HG03139 (cell line): ENCODE measurements around the gene PDE9A.

Experiments used
- ATAC-seq: cut with Tn5 transposase; IDR thresholded peaks from one replicate; pipeline ENCODE4 v1.9.1; 2021; ENCODE audit not compliant: unreplicated experiment

The PDE9A gene

DNA sequence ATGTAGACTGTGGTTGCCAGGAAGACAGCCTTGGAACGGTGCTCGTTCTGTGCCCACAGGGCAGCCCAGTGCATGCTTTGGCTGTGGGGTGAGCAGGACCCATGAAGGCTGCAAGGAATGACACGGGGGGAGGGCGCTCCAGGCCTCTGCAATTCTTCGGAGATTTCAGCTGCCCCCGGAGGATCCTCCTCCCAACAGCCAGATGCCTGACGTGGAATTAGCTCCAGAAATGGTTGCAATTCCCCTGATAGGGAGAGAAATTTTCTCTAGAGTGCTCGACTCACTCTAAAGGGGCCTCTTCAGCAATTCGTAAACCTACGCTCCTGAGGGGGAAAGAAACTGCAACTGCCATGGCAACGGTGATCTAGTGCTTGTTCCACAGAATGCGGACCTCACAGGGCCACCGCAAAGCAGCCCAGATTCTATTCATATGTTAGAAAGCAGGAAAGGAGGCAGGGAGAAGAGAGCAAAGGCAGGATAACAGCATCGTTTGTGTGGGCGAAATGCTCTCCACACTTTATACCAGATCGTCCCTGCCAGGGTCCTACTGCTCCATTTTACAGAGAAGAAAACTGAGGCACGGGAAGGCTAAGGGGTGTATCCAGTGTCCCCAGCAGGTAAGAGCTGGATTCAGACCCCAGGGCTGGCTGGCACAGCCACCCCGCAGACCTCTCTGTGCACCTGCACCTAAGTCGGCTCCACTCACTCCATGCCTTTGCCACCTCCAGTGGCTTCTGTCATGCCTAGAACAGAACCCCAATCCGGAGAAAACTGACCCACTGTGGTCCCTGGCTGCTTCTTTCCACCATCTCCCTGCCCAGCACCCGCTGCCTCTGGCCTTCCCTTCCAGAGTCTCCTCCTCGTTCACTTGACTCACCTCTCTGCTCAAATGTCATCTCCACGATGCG, 11.9 kb upstream of the PDE9A start:
- no peak for ATAC-seq

- ATAC-seq = no peak
Observed at GRCh38 chr21:42642219-42642745, 11.1 kb upstream of the PDE9A start.

- ATAC-seq = no peak
Observed at GRCh38 chr21:42644223-42645208, 8.9 kb upstream of the PDE9A start.

- ATAC-seq = no peak
Observed at GRCh38 chr21:42645211-42646075, 8.0 kb upstream of the PDE9A start.

- ATAC-seq = no peak
Observed at GRCh38 chr21:42646076-42646825, 7.2 kb upstream of the PDE9A start.

GRCh38 chr21:42646836-42647235, 6.6 kb upstream of the PDE9A start:
- no peak for ATAC-seq

- ATAC-seq = no peak
Observed at GRCh38 chr21:42648606-42649005, 4.8 kb upstream of the PDE9A start.

DNA sequence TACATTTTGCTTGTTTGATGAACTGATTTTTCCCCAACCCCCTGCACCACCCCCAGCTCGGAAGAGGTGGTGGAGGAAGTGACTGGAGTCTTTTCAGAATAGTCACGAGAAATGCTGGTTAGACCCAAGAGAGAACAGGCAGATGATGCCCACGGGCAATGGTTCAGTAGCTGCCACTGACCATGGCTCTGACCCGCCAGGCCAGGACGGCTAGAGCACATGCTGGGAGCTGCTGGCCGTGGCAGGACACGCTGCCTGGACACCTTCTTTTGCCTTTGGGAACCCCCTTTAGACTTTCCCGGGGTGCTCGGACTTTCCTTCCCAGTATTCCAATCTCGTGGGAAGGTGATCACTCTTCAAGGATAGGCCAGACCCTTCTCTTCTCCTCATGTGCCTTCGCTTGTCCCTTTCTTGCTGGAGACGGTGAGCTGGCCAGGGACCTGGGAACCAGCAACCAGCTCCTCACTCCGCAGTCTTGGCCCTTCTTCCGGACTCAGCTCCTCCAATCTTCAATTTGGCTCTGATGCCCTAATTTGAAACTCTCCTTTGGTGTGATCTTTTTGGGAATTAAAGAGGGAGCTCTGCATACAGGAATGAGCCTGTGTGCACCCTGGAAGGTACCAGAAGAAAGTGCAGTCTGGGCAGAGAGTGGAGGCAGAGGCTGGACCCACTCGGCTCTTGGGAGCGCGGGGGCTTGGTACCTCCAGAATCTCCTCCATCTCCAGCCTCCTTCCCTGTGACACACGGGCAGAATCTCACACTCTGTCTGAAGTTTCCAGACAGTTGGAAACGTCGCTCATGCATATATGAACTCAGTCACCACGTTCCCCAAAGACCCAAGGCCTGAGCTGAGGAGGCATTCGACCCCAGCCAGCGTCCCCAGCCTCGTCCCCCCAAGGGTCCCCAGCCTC, 4.0 kb upstream of the PDE9A start:
- ATAC-seq = no peak

- ATAC-seq = no peak
Observed at GRCh38 chr21:42650033-42650370, 3.4 kb upstream of the PDE9A start.

DNA sequence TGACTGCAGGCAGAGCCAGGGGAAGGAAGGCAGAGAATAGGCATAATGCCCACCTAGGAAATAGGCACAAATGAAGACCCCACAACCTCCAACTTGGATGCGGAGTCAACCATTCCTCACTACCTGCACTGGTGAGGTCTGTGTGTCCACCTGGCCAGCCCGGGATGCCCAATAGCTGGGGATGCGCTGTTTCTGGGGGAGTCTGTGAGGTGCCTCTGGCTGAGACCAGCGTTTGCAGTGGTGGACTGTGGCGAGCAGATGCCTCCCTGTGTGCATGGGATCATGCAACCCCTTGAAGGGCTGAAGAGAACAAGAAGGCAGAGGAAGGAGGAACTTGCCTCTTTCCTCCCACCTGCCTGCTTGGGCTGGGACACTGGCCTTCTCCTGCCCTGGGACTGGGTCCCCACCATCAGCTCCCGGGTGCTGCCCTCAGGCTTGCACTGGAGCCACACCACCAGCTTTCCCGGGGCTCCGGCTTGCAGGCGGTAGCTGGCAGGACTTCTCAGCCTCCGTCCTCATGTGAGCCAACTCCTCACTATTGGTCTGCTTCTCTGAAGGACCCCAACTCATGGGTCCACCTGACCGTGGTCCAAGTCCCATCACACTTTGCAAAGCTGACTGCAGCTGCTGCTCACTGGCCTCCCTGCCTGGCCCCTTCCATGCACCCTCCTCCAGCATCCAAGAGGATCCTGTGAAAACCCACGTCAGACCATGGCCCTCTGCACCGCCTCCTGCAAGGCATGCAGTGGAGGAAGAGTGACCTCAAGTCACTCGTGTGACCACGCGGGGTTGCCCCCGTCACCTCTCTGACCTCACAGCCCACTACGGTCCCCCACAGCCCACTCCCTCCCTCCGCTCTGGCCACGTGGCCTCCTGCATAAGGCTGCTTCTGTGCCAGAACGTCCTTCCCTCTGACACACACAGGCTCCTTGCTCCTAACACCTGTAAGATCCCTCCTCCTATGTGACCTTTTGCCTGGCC, 2.7 kb upstream of the PDE9A start:
- no peak for ATAC-seq

DNA sequence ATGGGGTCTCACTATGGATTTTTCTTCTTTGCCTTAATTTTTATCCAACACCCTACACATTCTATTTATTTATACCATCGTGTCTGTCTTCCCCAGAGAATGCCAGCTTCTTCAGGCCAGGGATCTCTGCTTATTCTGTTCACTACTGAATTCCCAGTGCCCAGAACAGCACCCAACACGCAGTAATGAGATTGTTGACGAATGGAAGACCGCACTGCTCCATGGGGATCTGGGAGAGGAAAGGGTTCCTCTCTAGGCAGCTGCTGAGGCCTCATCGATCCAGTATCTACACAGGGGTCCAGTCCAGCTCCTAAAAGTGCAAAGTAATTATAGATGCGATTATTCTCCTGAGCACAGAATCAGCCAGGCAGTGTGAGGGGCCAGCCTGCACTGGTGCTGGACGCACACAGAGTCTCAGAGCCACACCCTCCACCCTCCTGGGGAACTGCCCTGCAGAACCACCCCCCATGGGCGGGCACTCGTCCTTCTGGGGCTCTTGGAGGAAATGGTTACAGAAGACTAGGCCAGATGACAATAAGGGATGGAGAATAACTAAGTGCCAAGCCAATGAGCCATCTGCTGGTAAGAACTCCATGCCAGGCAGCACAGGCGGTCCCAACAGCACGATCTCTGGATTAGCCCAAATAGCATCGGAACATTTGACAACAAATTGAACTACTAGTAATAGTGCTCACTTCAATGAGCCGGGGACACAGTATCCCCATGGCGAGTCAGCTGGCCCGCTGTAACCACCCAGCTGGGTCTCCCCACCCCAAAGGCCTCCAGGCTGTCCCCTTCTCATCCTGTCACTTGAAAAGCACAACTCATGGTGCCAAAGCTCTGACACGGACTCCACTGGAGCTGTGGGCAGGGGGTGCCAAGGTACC, 1.7 kb upstream of the PDE9A start:
- ATAC-seq = no peak

GRCh38 chr21:42652527-42653230, 742 bp upstream of the PDE9A start:
- no peak for ATAC-seq

- ATAC-seq = no peak
Observed at GRCh38 chr21:42654179-42654912, 925 bp downstream of the PDE9A start.

DNA sequence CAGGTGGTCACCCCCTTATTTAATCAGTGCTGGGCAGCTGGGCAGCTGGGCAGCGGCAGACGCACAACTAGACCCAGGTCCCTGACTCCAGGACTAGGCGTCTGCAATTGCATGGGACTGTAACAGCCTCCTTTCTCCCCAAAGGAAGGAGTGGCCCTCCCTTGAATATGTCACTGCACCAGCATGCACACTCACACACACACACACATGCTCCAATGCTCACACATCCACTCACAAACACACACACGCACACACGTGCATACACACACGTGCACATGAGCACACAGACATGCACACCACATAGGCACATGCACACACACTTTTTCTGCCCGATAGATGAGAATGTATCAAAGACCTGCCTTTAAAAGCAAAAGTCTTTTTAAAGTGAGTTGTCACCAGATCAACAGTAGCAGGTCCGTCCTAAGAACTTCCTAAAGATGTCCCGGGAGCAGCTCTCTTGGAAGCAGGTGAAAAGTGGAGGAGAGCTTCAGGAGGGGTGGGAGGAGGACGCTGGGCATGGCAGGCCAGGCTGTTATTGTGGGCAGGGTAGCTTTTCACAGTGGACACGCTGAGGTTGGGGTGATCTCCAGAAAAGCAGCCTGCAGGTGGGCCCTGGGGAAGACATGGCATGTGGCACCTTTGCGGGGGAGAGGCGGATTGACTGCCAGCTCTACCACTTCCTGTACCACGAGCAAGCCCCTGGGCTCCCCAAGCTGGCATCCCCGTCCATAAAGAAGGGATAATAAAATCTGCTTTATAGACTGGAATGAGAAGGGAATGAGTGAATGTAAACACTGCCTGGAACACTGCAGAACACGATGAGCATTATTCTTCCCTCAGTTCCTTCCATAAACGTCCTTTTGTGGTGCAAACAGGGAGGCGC, 1.7 kb downstream of the PDE9A start:
- no peak for ATAC-seq
